Germinal center (tissue), 1 donor: ENCODE measurements around the gene APPBP2.

Experiments
- DNase-seq: peaks from one replicate; pipeline ENCODE4 v3.0.0; 2012; ENCODE audit warnings: mixed read lengths, low spot score

APPBP2 gene

DNA sequence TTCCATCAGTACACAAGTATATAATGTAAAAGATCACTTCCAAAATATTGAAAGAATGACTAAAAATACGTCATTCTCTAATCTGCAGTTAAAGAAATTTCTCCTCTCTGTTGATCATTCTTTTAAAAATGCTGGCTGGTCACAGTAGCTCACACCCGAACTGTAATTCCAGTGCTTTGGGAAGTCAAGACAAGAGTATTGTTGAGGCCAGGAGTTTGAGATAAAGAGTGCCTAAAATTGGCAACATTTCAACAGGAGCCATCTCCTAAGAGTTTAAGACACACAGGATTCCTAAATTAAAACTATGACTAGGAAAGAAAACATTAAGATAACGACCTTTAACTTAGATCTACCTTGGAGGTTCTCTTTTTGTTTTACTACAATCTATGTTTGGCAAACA lies 129.6 kb downstream of the APPBP2 start:
- DNase-seq, result no peak

DNA sequence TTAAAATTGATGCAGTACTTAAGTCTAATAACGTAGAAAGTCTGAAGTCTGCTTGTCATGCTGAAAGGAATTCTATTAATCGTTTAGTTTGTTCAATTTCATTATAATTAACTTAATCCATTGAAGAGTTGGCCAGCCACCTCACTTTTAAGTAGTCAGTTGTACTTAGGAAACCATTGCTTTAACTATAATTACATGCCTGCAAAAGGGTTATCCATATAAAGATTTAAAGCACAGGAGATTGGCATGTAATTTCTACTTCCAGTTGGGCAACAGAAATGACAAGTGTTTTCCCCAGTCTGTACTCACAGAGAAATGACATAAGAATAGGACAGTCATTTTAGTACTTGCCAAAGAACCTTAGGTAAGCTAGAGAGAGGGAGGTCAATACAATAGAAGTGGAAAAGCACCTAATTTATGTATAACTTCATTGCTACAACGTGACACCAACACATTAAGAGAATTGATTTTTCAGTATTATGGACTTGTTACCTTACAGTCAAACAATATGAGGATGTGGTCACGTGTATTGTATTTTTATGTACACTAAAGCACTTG lies 130.5 kb downstream of the APPBP2 start:
- DNase-seq, result no peak

DNA sequence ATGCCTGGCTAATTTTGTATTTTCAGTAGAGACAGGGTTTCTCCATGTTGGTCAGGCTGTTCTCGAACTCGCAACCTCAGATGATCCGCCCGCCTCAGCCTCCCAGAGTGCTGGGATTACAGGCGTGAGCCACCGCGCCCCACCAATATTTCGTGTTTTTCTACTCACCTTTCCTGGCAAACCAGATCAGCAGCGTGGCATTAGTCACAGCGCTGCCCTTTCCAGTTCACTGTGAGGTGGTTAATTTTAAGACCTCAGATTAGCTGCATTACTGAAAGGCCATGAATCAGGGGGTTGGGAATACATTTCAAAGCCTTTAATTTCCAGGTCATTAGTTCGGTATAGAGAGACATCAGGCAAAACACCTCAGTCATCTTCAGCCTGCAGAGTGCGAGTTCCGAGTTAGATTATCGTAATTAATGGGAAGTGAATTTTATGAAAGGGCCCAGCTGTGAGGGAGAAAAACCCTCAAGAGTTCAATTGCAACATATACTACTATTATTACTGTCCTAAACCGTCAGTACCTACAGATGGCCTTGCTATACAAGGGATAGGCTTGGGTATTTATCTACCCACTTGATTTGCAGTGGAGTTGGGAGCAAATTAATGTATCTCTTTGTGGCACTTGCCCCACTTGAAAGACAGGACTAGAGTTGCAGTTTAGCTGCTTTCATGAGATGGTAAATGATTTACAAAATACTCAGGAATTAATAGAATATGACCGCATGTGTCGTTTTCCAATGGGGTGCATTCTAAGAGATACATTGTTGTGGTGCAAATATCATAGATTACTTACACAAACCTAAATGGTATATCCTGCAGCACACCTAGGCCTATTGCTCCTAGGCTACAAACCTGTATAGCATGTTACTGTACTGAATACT lies 132.0 kb downstream of the APPBP2 start:
- no peak for DNase-seq
